GM12801 (cell line): ENCODE results near the gene SMG7.

ENCODE experiments used
- TF ChIP-seq, protein P1 (sequence below): IDR thresholded peaks from one replicate; pipeline ENCODE4 v1.5.1; 2011; ENCODE audit warnings: control low read depth; ENCODE audit not compliant: insufficient read length; ENCODE audit errors: extremely low read depth

SMG7 gene

DNA sequence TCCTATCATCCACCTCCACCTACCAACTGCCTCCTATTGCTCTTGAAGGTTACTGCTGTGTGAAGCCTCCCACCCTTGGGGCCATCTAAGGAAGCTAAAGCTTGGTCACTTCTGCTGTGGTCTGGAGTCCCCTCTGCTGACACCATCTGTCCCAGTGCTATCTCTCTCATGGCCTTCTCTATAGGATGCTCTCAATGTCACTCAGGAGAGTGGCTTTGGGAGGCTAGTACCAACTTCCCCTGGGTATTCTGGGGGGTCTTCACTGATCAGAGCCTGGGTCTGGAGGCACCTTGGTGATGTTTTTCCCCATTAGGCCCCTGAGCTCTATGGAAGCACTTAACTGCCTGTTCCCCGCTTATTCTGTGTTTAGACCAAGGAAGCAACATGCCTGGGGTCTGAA lies 130.2 kb downstream of the SMG7 start:
- TF ChIP-seq, protein P1, sequence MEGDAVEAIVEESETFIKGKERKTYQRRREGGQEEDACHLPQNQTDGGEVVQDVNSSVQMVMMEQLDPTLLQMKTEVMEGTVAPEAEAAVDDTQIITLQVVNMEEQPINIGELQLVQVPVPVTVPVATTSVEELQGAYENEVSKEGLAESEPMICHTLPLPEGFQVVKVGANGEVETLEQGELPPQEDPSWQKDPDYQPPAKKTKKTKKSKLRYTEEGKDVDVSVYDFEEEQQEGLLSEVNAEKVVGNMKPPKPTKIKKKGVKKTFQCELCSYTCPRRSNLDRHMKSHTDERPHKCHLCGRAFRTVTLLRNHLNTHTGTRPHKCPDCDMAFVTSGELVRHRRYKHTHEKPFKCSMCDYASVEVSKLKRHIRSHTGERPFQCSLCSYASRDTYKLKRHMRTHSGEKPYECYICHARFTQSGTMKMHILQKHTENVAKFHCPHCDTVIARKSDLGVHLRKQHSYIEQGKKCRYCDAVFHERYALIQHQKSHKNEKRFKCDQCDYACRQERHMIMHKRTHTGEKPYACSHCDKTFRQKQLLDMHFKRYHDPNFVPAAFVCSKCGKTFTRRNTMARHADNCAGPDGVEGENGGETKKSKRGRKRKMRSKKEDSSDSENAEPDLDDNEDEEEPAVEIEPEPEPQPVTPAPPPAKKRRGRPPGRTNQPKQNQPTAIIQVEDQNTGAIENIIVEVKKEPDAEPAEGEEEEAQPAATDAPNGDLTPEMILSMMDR: no peak
